ENCODE results near the gene PAGR1. TPM values are rescaled to one million over a fixed set of nuclear protein-coding genes. Genes with fewer than 3 reads are reported as not detected.
"Not testable (repeated sequence)": the region's sequence is repeated elsewhere in the genome, so short reads cannot be mapped to it uniquely, and the experiment has no call there.

PAGR1 gene
- 23.5 and 30.1 TPM in 2 replicates for total RNA-seq

DNA sequence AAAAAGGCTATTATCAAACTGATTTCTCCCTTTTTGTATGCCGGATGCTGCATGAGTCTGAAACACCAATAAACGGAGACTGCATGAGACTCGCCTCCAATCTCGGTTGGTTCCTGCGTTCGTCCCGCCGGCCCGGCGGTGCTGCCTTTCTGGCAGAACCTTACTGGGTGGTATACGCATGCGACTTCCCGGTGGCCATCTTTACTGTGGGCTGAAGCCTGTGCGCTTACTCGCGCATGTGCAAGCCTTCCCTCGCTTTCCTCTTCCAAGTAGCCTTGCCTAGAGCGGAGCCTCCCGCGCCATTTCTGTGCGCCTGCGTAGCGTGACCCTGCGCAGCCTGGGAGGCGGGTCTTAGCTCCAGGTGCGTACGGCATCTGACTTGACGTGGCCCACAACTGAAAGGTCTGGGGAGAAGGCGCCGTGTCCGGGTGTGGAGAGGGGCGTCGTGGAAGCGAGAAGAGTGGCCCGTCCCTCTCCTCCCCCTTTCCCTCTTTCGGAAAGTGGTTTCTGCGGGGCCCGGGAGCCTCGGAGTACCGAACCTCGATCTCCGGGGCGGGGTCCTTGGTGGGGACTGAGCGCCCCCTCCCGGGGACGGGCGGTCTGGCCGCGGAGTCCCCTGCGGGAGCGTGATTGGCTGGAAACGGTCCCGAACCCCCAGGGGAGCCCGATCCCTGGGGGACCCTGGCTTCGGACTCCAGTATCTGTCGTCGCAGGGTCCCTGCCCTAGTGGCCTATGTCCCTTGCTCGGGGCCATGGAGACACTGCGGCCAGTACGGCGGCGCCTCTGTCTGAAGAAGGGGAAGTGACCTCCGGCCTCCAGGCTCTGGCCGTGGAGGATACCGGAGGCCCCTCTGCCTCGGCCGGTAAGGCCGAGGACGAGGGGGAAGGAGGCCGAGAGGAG, at the start of gene PAGR1:
TSS of gene PAGR1 (plus strand) at position 360 of the 901 bp plus-strand sequence. CDS start at position 734, 374 bp downstream.
- peak; percentile 100 for DNase-seq

- no peak for DNase-seq
Observed at GRCh38 chr16:29766571-29766970, 49.4 kb upstream of the PAGR1 start.

- DNase-seq = no peak
Observed at GRCh38 chr16:29767062-29767461, 48.9 kb upstream of the PAGR1 start.

- DNase-seq = no peak
Observed at GRCh38 chr16:29769507-29769906, 46.4 kb upstream of the PAGR1 start.

- DNase-seq = no peak
Observed at GRCh38 chr16:29770250-29770929, 45.6 kb upstream of the PAGR1 start.

GRCh38 chr16:29772330-29772729, 43.6 kb upstream of the PAGR1 start:
- DNase-seq = not testable (repeated sequence)

- no peak for DNase-seq
Observed at GRCh38 chr16:29774730-29775129, 41.2 kb upstream of the PAGR1 start.

GRCh38 chr16:29775742-29776408, 40.1 kb upstream of the PAGR1 start:
- no peak for DNase-seq

GRCh38 chr16:29777576-29778350, 38.2 kb upstream of the PAGR1 start, which contains the start of gene ZG16:
Gene ZG16, plus strand, starts transcription at chr16:29778256. Its CDS starts 1,011 bp downstream, at chr16:29779267.
- no peak for DNase-seq

GRCh38 chr16:29779474-29779873, 36.5 kb upstream of the PAGR1 start:
- no peak for DNase-seq

- DNase-seq = not testable (repeated sequence)
Observed at GRCh38 chr16:29783094-29783953, 32.6 kb upstream of the PAGR1 start.

GRCh38 chr16:29784157-29784556, 31.8 kb upstream of the PAGR1 start:
- DNase-seq = no peak

GRCh38 chr16:29784901-29785500, 31.0 kb upstream of the PAGR1 start:
- DNase-seq = peak; percentile 77

DNA sequence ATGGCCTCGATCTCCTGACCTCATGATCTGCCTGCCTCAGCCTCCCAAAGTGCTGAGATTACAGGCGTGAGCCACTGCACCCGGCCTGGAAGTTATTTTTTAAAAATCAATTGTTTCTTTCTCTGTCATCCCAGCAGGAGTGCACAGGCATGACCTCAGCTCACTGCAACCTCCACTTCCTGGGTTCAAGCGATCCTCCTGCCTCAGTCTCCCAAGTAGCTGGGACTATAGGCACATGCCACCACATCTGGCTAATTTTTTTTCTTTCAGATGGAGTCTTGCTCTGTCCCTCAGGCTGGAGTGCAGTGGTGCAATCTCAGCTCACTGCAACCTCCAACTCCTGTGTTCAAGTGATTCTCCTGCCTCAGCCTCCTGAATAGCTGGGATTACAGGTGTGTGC, 28.8 kb upstream of the PAGR1 start:
- DNase-seq = not testable (repeated sequence)

DNA sequence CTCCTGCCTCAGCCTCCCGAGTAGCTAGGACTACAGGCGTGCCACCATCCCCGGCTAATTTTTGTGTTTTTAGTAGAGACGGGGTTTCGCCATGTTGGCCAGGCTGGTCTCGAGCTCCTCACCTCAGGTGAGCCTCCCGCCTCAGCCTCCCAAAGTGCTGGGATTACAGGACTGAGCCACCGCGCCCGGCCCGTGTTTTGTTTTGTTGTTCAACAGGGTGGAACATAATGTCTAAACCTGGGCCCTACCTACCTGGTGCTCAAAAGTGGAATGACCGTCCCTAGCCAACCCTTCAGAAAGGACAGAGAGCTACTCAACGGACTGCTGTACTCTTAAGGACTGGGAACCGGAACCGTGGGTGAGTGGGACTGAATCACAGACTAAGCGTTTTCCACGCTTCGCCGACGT, 26.2 kb upstream of the PAGR1 start:
- no peak for DNase-seq

GRCh38 chr16:29790183-29790948, 25.6 kb upstream of the PAGR1 start, which contains the start of gene KIF22:
Gene KIF22, plus strand, starts transcription at chr16:29790751. Its CDS starts 9 bp downstream, at chr16:29790760.
- peak; percentile 99 for DNase-seq

DNA sequence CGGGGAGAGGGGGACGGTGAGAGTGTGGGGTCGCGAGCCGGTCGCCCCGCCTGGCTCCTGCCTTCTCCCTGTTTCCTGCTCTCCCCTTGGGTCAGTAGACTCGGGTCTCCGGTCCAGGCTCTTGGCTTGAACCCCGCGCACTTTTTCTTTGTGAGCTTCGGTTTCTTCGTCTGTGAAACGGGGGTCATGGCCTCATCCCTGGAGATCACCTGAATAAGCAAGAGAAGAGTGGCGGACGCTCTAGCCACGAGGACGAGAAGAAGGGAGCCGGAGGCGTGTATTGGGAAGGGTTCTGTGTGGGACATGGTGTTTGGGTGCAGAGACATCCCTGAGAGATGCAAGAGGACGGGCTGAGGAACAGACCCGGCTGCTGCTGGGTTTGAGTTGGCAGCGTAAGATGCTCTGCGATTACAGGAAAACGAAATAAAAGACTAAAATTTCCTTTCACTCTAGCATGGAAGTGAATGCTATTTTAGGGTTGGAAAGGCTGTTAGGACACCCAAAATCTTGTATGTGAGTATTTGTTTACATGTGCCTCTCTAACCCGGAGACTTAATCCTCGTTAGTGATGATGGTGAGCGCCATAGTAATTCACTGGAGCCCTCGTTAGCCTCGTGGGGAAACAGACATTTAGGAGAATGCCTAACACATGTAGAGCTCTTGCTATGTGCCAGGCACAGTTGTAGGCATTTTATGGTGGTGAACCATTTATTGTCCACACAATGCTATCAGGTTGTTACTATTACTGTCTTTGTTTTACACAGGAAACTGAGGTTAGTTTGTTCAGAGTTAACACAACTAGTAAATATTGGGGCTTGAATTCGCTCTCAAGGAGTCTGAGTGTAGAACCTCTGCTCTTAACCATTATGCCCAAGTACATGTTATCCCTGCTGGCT, 24.8 kb upstream of the PAGR1 start:
- peak; percentile 15 for DNase-seq

Measured in dermis blood vessel endothelial cell (primary cell).